DMS53 treated with DMSO at 0.1 percent for 48 hours (cell line): ENCODE results near the gene SNX20.

ENCODE experiments used
- DNase-seq: peaks from one replicate; lab custom pipeline; 2025; ENCODE audit not compliant: unreplicated experiment; lab: John Stamatoyannopoulos, UW

Gene SNX20

DNA sequence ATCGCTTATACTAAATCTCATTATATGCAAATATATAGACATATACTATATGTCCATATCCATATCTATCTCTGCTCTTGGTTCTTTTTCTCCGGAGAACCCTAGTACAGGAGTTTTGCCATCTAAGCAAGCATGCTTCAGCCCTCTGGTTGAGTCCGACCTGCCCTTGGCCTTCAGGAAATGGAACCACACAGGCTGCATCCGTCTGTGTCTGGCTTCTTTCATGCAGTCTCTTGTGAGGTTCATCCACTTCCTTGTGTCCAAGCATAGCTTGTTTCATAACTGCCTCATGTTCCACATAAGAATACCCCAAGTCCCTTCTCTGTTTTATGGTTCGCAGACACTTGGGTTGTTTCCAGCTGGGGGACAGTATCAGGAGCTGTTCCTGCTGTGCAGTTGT is 16.8 kb downstream of the SNX20 start:
- DNase-seq = no peak

GRCh38 chr16:50662306-50662940 is 18.7 kb downstream of the SNX20 start:
- no peak for DNase-seq

- DNase-seq = no peak
Measured at GRCh38 chr16:50659806-50660205, 21.3 kb downstream of the SNX20 start.

DNA sequence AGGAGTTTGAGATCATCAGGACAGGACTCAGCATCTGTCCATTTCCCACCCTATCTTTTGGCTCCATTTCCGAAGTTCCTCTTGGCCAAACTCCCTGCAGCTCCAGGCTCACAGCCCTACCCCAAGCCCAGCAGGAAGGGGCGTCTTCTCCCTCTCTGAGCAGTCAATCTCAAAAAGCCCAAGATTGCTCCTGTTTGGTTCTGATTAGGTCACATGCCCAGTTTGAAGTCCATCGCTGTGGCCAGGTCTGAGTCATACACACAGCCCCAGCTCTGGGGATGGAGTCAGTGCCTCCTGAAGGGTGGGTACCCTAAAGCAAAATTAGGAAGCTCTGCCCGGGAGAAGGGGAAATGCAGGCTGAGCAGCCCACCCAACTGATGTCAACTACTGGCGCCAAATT is 23.9 kb downstream of the SNX20 start:
- no peak for DNase-seq

- no peak for DNase-seq
Measured at GRCh38 chr16:50655558-50656055, 25.5 kb downstream of the SNX20 start.

- DNase-seq = no peak
Measured at GRCh38 chr16:50653633-50654519, 27.2 kb downstream of the SNX20 start.

DNA sequence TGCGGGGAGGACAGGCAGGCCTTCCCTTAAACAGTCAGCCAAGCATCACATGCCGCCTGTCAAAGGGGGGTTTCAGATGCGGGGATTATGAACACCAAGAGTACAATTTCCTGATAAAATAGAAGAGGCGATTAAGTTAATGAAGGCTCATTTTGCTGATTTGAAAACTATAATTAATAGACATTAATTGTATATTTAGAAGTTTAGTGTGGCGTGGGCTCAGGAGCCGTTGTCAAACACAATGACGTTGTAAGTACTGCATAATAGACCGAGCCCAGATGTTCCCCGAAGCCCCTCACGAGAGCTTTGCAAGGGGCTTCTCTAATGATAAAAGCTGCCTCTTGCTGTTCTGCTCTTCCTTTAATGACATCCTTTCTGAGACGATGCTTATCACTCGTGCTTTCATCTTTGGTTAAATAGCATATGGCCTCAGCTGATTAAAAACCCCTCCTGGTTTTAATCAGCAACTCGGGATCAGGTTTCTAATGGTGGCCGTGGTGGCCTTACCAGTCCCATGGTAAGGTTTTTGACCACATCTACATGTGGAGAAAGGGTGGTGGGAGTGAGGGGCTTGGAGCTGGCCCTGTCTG is 28.2 kb downstream of the SNX20 start:
- no peak for DNase-seq

GRCh38 chr16:50651835-50652438 is 29.2 kb downstream of the SNX20 start:
- no peak for DNase-seq

DNA sequence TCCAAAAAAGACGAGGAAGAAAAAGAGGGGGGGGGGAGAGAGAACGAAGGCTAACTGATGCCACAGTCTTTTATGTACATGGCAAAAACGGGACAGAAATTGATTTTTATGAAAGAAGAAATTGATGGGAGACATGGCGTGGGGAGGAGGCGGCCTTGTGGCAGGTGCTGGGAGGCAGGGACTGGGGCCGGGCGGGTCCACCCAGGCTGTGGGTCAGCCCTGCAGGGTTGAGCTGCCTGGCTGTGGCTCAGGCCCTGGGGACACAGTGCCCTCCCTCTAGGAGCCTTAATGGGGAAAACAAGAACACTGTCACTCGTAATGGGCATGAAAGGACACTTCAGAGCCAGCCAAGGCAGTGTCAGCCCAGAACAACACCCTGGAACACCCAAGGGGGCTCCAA is 34.8 kb downstream of the SNX20 start:
- DNase-seq = no peak

- no peak for DNase-seq
Measured at GRCh38 chr16:50645563-50646220, 35.4 kb downstream of the SNX20 start.

DNA sequence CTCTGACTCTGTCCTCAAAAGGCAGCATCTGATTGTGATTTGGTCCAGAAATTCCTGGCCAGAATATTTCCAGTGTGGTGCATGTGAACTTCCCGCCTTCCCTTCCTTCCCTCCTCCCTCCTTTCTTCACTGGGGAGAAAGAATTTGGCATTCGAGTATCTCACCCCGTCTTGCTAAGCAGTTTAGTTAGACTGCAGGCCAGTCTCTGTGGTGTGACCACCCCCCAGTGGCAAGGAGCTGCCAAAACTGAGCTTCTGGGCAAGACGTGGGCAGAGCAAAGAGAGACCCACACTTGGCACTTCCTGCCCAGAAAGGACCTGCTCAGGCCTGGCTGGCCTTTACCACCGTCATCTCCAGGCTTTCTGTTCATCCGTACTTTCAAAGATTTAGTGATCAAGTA is 36.4 kb downstream of the SNX20 start:
- DNase-seq = no peak

- no peak for DNase-seq
Measured at GRCh38 chr16:50644245-50644644, 36.9 kb downstream of the SNX20 start.

- DNase-seq = no peak
Measured at GRCh38 chr16:50643192-50643591, 37.9 kb downstream of the SNX20 start.

GRCh38 chr16:50642349-50642748 is 38.8 kb downstream of the SNX20 start:
- DNase-seq = no peak

DNA sequence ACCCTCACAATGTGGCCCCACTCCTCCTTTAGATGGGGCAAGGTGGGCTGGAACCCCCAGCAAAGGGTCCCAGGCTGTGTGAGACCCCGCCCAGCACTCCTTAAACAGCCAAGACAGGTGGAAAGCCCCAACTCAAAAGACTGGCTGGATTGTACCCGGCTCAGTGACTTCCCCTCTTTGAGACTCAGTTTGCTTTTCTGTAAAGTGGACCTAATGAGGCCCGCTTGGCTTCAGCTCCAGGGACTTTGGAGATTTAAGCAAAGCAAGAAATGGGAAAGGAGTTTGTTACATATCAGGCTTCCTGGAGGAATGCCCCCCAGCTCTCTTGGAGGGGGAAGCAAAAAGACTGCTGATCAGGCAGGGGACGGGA is 39.3 kb downstream of the SNX20 start:
- no peak for DNase-seq

GRCh38 chr16:50640919-50641817 is 39.9 kb downstream of the SNX20 start:
- DNase-seq = no peak

GRCh38 chr16:50640391-50640790 is 40.7 kb downstream of the SNX20 start:
- no peak for DNase-seq

DNA sequence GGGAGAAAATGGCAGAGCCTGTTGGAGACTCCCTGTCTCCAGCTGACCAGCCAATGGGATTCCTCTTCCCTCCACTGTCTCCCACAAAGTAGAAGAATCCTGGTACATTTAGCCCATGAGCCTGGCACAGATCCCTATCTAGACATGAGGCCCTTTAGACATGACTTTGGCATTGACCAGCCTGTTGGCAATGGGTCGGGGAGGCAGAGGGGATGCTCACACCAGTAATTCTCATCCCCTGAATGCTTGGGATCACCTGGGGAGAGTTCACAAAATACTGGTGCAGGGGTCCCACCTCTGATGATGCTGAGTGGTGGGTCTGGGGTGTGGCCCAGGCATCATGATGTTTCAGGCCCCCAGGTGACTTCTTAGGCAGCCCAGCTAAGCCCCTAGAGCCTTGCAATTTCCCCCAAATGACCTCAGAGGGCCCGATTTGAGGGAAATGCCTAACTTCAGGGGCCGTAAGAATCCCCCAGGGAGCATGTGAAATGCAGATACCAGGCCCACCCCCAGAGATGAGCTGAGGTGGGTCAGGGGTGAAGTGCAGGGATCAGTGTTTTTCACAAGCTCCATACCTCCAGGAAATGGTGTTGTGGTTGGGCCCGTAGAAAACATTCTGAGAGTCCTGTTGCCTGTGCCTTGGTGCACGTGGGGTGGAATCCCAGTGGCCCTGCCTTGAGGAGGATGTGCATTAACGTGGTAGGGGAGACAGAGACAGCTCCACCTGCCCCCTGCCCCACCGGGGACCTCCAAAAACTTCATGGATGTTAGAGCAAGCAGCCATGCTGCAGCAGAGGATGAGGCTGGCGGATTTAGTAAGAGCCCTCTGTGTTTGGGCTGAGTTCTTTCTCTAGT is 42.1 kb downstream of the SNX20 start:
- no peak for DNase-seq
